Thyroid gland (tissue), 4 donors: ENCODE data around the gene PRRG1. TPM values are rescaled to one million over a fixed set of nuclear protein-coding genes. Genes with fewer than 3 reads are reported as not detected.

Experiments
- DNase-seq, 2 donors: peaks; one replicate each; pipeline ENCODE4 v3.0.0-alpha.2; 2019
- H3K27ac ChIP-seq, 3 donors: fragments of 200-600 bp; sonication (generic); 1 replicate in 2 of 3; 2 replicates in 1 of 3; pipeline ENCODE4 v1.5.1; 2016 to 2019; ENCODE audit warnings: mild to moderate bottlenecking in 1 of 3, moderate library complexity in 1 of 3
- H3K27me3 ChIP-seq: fragments of 200-600 bp; sonication (generic); one replicate; pipeline ENCODE4 v1.5.1; 2019
- H3K36me3 ChIP-seq, 2 donors: fragments of 200-600 bp; sonication (generic); one replicate each; pipeline ENCODE4 v1.5.1; 2016 to 2019
- H3K4me1 ChIP-seq, 2 donors: fragments of 200-600 bp; sonication (generic); one replicate each; pipeline ENCODE4 v1.5.1; 2017 to 2019
- H3K4me3 ChIP-seq, 3 donors: fragments of 200-600 bp; sonication (generic); replicated peaks in 1 of 3; 1 replicate in 2 of 3; 2 replicates in 1 of 3; pipeline ENCODE4 v1.5.1; 2016; ENCODE audit warnings: mild to moderate bottlenecking in 1 of 3
- H3K9me3 ChIP-seq: fragments of 200-600 bp; sonication (generic); one replicate; pipeline ENCODE4 v1.5.1; 2017
- POLR2A ChIP-seq, 2 donors: fragments of 450-650 bp; IDR thresholded peaks; one replicate each; pipeline ENCODE4 v1.6.1; 2017; ENCODE audit warnings: antibody characterized with exemption in 2 of 2, mild to moderate bottlenecking in 2 of 2, moderate library complexity in 1 of 2
- WGBS, 2 donors: methylation state at CpG; one replicate each; pipeline ENCODE4 v1.1.5; 2017; 5-methylcytosine and 5-hydroxymethylcytosine counted together
- intact Hi-C: fragments of 100-400 bp; cut with DNase I; formaldehyde crosslinking; loops from one replicate; pipeline ENCODE4 v1.15.1; 2023
- total RNA-seq, 4 donors: library from RNA; depleted of rRNA; stranded (reverse); fragments of >200 nt; gene quantifications; one replicate each; pipeline ENCODE4 v1.2.3, GENCODE V29; 2016
- TF ChIP-seq, protein P1 (sequence below), 6 experiments: fragments of 200-600 bp in 3 of 6; fragments of 450-650 bp in 3 of 6; sonication (generic) in 3 of 6; IDR thresholded peaks; one replicate each; pipeline ENCODE4 v1.5.1; 2016 to 2019; ENCODE audit warnings: antibody characterized with exemption in 6 of 6, mild to moderate bottlenecking in 2 of 6, inconsistent platforms in 1 of 6, moderate library complexity in 1 of 6

The PRRG1 gene
- total RNA-seq, 4 donors from 2014 or later: 23.7 to 28.5 (median 24.0) TPM

- Histone ChIP-seq H3K4me1 (no peaks in the 10 kb centered on the region), H3K27me3 (no peaks in the 10 kb centered on the region), H3K27ac (no peak overlapping the region), H3K4me3 (no peak overlapping the region), H3K36me3 (no peaks in the 10 kb centered on the region), H3K9me3 (no peaks in the 10 kb centered on the region)
- no peak for DNase-seq
- intact Hi-C loops: no loop called here
- no peak for TF ChIP-seq POLR2A (IDR thresholded peaks at IDR 0.05)
- TF ChIP-seq, protein P1, sequence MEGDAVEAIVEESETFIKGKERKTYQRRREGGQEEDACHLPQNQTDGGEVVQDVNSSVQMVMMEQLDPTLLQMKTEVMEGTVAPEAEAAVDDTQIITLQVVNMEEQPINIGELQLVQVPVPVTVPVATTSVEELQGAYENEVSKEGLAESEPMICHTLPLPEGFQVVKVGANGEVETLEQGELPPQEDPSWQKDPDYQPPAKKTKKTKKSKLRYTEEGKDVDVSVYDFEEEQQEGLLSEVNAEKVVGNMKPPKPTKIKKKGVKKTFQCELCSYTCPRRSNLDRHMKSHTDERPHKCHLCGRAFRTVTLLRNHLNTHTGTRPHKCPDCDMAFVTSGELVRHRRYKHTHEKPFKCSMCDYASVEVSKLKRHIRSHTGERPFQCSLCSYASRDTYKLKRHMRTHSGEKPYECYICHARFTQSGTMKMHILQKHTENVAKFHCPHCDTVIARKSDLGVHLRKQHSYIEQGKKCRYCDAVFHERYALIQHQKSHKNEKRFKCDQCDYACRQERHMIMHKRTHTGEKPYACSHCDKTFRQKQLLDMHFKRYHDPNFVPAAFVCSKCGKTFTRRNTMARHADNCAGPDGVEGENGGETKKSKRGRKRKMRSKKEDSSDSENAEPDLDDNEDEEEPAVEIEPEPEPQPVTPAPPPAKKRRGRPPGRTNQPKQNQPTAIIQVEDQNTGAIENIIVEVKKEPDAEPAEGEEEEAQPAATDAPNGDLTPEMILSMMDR (IDR thresholded peaks at IDR 0.05): no peak
- 90 to 100% methylated on average over 1 to 2 of the region's 4 CpGs for WGBS, 2 donors
These were observed 21.5 kb downstream of the PRRG1 start for GRCh38 chrX:37370499-37371141.

DNA sequence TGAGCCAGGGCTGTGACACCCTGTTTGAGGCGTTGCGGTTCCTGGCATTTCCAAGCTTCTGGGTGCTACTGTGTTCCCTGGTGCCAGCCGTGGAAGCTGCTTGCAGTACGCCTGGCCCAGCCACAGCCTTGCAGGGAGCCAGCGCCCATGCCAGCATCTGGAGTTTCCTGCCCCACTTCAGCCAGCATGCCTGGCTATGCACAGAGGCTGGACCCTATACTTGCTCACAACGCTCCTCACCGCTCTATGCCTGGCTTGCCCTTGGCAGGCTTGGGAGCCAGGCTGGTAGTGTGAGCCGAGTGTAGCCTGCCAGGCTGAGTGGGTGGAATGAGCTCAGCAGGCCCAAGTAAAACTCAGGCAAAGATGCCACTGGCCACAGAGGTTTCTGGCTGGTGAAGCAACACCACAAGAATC, 22.4 kb downstream of the PRRG1 start:
- intact Hi-C loops: no loop called here
- 80 to 100% methylated on average over 1 to 5 of the region's 8 CpGs for WGBS, 2 donors
- H3K4me3 ChIP-seq: no peak overlapping the region
- no peak overlapping the region for H3K27ac ChIP-seq
- H3K9me3 ChIP-seq: no peaks in the 10 kb centered on the region
- TF ChIP-seq, protein P1 (IDR thresholded peaks at IDR 0.05): no peak
- TF ChIP-seq POLR2A (IDR thresholded peaks at IDR 0.05): no peak
- H3K36me3 ChIP-seq: no peaks in the 10 kb centered on the region
- no peaks in the 10 kb centered on the region for H3K27me3 ChIP-seq
- DNase-seq: peak in 1 of 2 donors; percentile 16
- no peaks in the 10 kb centered on the region for H3K4me1 ChIP-seq

DNA sequence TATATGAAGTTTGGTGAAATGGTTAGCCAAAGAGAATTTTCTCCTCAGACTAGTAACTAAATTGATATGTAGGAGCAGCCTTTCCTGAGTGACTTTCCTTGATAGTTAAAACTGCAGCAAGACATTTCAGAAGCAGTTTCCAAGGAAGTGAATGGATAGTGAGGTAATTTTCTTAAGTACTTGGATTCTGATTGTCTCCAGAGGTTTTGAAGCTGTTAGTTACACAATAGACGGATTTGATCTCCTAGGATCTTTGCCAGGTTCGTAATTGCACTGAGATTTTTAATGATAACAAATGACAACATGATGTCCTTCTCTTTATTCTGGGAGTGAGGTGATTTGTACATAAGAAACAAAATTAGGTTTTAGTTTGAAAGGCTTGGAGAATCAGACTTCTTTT, 29.2 kb downstream of the PRRG1 start:
- Histone ChIP-seq H3K4me3 (no peak overlapping the region), H3K4me1 (peaks cover 23 to 26% of the 10 kb centered on the region in 2 donors)

DNA sequence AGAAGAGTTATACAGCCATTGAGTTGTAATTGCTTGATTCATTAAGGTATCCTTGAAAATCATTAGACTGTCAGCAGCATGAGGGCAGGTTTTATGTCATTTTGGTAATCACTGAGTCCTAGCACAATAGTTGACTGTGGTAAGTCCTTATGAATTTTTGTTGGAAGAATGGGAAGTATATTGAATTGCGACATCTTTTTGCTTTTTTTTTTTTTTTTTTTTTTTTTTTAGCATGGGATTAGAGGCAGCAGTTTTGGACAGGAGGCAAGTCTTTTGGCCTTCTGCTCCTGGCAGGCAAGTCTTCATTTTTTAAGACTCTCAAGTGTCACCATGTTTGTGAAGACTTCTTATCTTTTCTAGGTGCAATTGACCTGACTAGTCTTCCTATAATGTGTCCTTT, 29.7 kb downstream of the PRRG1 start:
- WGBS, 2 donors: 83 to 94% methylated on average over 1 of the region's 1 CpG
- Histone ChIP-seq H3K4me1 (peaks cover 23 to 26% of the 10 kb centered on the region in 2 donors), H3K9me3 (no peaks in the 10 kb centered on the region), H3K27me3 (no peaks in the 10 kb centered on the region), H3K36me3 (no peaks in the 10 kb centered on the region), H3K27ac (peak overlapping the region; percentile 33 to 69 (median 41)), H3K4me3 (no peak overlapping the region)
- DNase-seq: no peak
- no peak for TF ChIP-seq POLR2A (IDR thresholded peaks at IDR 0.05)
- TF ChIP-seq, protein P1 (IDR thresholded peaks at IDR 0.05): no peak
- intact Hi-C loops: no loop called here

More for the DNA sequence above, 29.2 kb downstream of the PRRG1 start:
- Histone ChIP-seq H3K36me3 (no peaks in the 10 kb centered on the region), H3K27me3 (no peaks in the 10 kb centered on the region), H3K27ac (peak overlapping the region; percentile 33 to 69 (median 41)), H3K9me3 (no peaks in the 10 kb centered on the region)
- WGBS, 2 donors: 5 to 25% methylated on average over 2 of the region's 2 CpGs
- intact Hi-C loops: no loop called here
- TF ChIP-seq POLR2A (IDR thresholded peaks at IDR 0.05): no peak
- TF ChIP-seq, protein P1 (IDR thresholded peaks at IDR 0.05): no peak
- DNase-seq: no peak

DNA sequence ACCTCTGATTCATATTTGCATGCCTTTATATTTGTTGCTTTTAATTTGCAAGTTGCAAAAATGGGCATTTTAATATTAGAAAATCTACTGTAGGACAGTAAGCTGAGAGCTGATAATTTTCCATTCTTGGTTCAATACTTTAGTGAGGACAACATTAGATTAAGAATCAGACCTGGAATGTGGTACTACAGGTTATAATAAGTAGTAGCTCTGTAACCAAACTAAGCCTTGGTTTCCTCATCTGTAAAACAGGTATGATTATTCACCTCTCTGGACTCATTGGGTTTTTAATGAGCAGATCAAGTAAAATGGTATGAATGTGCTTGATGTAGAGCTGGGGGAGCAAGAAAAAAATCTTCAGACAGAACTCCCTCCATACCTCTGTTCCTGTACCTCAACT, 31.1 kb downstream of the PRRG1 start:
- Histone ChIP-seq H3K4me3 (no peak overlapping the region), H3K4me1 (peaks cover 23 to 26% of the 10 kb centered on the region in 2 donors), H3K27me3 (no peaks in the 10 kb centered on the region), H3K27ac (peak overlapping the region in 1 of 3 donors; percentile 43), H3K36me3 (no peaks in the 10 kb centered on the region), H3K9me3 (no peaks in the 10 kb centered on the region)
- DNase-seq: no peak
- TF ChIP-seq, protein P1 (IDR thresholded peaks at IDR 0.05): no peak
- TF ChIP-seq POLR2A (IDR thresholded peaks at IDR 0.05): no peak
- intact Hi-C loops: no loop called here
